AG10803 (cell line): ENCODE results near the gene ARHGDIA.

Experiments used
- DNase-seq: peaks from one replicate; pipeline ENCODE4 v3.0.0; 2010; ENCODE audit warnings: low read depth
- H3K4me3 ChIP-seq: 2 replicates; pipeline ENCODE4 v1.5.1; 2011; ENCODE audit warnings: mild to moderate bottlenecking, low read length, control low read depth
- CTCF ChIP-seq: conservative IDR thresholded peaks from 2 replicates; pipeline ENCODE4 v1.5.1; 2011; ENCODE audit warnings: mild to moderate bottlenecking, low read length, control low read depth, inconsistent platforms

The ARHGDIA gene

GRCh38 chr17:81904600-81905423 lies 33.7 kb upstream of the ARHGDIA start:
- DNase-seq, result no peak

GRCh38 chr17:81903896-81904599 lies 32.9 kb upstream of the ARHGDIA start:
- no peak overlapping the region for H3K4me3 ChIP-seq
- DNase-seq, result no peak
- no peak for TF ChIP-seq CTCF

More at GRCh38 chr17:81904600-81905423, 33.7 kb upstream of the ARHGDIA start:
- H3K4me3 ChIP-seq, result no peak overlapping the region
- no peak for TF ChIP-seq CTCF

- DNase-seq, result no peak
- H3K4me3 ChIP-seq, result no peak overlapping the region
- no peak for TF ChIP-seq CTCF
Measured at GRCh38 chr17:81903415-81903831, 32.3 kb upstream of the ARHGDIA start.

- H3K4me3 ChIP-seq, result no peak overlapping the region
- TF ChIP-seq CTCF, result no peak
- no peak for DNase-seq
Measured at GRCh38 chr17:81902653-81903414, 31.7 kb upstream of the ARHGDIA start.

GRCh38 chr17:81902023-81902652 lies 31.0 kb upstream of the ARHGDIA start, which contains the start of gene NPB:
Gene NPB (plus strand): TSS chr17:81902238. CDS start chr17:81902278, 40 bp downstream.
- TF ChIP-seq CTCF, result no peak
- DNase-seq, result no peak
- H3K4me3 ChIP-seq, result no peak within 1 kb of the TSS; the same call in 1 of the 2 replicates

GRCh38 chr17:81901167-81902022 lies 30.3 kb upstream of the ARHGDIA start:
- DNase-seq, result no peak
- no peak for TF ChIP-seq CTCF
- H3K4me3 ChIP-seq, result no peak overlapping the region; the same call in 1 of the 2 replicates
